ENCODE data around the gene BPI. TPM values are rescaled to one million over a fixed set of nuclear protein-coding genes. Genes with fewer than 3 reads are reported as not detected.

BPI gene
- total RNA-seq, 2 experiments from 2014 or later = not detected

DNA sequence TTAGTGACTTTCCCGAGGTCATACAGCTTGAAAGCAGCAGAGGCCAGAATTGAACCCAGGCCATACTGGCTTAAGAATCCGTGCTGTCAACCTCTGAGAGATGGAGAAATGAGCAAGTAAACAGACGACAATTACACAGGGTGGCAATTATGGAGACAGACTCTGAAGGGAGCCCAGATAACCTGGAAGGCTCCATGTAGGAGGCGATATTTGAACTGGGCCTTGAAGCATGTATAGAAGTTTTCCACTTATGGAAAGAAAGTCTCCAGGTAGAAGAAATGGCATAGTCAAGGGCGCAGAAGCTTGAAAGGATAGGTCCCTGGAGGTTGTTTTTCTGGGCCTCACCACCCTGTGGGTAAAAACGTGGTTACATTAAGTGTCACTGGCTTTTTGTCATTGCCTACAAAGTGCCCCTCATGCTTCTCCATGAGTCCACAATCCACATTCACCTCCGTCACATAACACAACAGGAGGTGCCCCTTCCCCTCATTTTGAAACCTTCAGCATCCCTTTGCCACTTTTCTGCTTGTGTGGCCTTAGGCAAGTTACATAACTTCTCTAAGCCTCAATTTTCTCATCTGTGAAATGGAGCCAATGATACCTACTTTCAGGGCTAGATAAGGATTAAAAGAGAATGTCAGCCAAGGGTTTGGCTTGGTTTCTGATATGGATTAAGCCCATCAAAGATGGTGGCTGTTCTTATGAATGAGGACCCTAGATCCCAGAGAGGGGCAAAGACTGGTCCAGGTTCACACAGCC, 5.9 kb upstream of the BPI start:
- Mint-ChIP-seq H3K9me3 (no peaks in the 10 kb centered on the region), H3K27ac (no peak overlapping the region), H3K4me3 (no peak overlapping the region), H3K4me1 (ENCODE audit: low read depth) (no peaks in the 10 kb centered on the region), H3K36me3 (ENCODE audit: low read depth) (no peaks in the 10 kb centered on the region), H3K27me3 (peaks cover 14% of the 10 kb centered on the region)
- CTCF ChIA-PET = interaction anchor here (0.7 kb wide), 1 partner anchor 77 kb away, joined by 3 read pairs; no protein-coding TSS in a partner anchor
- POLR2A ChIA-PET = no interaction called here
- DNase-seq = no peak
- no peak for TF ChIP-seq CTCF (IDR thresholded peaks at IDR 0.05)
- ATAC-seq = no peak
- intact Hi-C loops (cut with micrococcal nuclease) = no loop called here

DNA sequence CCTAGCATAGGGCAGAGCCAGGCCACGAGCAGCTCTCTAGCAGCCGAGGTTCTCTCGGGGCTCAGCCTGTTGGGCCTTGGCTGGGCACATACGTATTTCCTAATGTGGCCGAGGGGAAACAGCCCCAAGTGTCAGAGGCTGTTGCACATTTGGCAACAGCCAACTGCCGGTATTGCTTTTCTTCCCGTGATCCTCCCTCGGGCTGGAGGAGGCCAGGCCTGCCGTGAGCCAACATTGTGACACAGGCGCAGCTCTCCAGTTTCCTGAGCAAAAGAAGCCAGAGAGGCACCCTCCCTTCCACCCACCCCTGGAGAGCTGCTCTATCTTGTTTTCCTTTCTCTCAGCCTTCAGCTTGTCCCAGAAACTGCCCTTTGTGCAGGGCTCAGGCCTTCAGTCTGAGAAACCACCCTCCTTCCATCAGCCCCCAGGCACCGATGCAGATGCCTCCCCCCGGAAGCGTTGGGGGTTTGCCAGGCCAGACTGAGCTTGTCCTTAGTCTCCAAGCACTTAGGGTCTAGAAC, 5.1 kb upstream of the BPI start:
- POLR2A ChIA-PET = no interaction called here
- no peak for ATAC-seq
- Mint-ChIP-seq H3K27ac (no peak overlapping the region), H3K27me3 (peaks cover 21% of the 10 kb centered on the region), H3K36me3 (ENCODE audit: low read depth) (no peaks in the 10 kb centered on the region), H3K9me3 (no peaks in the 10 kb centered on the region), H3K4me1 (ENCODE audit: low read depth) (peaks cover 2% of the 10 kb centered on the region), H3K4me3 (no peak overlapping the region)
- CTCF ChIA-PET = interaction anchor here (0.7 kb wide), 1 partner anchor 77 kb away, joined by 3 read pairs; no protein-coding TSS in a partner anchor
- TF ChIP-seq CTCF (IDR thresholded peaks at IDR 0.05) = no peak
- intact Hi-C loops (cut with micrococcal nuclease) = no loop called here
- DNase-seq = no peak

DNA sequence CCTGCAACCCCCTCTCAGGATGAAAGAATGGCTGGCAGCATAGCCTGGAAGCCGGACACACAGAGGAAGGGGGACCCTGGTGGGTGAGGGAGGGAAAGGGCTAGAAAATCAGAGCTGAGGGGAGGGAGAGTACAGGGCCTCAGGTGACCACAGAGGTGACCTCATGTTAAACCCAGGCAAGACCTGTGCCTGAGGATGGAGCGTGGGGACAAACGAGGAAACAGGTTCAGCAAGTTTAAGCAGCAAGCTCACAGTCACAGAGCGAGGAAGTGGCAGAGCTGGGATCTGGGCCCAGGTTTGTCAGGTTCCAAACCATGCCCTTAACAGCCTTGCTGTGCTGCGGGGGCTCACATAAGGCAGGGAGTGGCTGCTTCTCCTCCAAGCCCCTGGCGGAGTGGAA, 4.0 kb upstream of the BPI start:
- intact Hi-C loops (cut with micrococcal nuclease) = no loop called here
- H3K4me1 Mint-ChIP-seq (ENCODE audit: low read depth) = peaks cover 10% of the 10 kb centered on the region
- DNase-seq = no peak
- H3K4me3 Mint-ChIP-seq = no peak overlapping the region
- ChIA-PET CTCF (interaction anchor here (0.7 kb wide), 1 partner anchor 38 kb away, joined by 3 read pairs; no protein-coding TSS in a partner anchor), POLR2A (interaction anchor here (0.8 kb wide), 1 partner anchor 8 kb away, joined by 4 read pairs; no protein-coding TSS in a partner anchor)
- no peak overlapping the region for H3K27ac Mint-ChIP-seq
- no peak for ATAC-seq
- TF ChIP-seq CTCF (IDR thresholded peaks at IDR 0.05) = no peak
- H3K36me3 Mint-ChIP-seq (ENCODE audit: low read depth) = no peaks in the 10 kb centered on the region
- peaks cover 32% of the 10 kb centered on the region for H3K27me3 Mint-ChIP-seq
- H3K9me3 Mint-ChIP-seq = no peaks in the 10 kb centered on the region

GRCh38 chr20:38300438-38300837, 3.5 kb upstream of the BPI start:
- no peak for TF ChIP-seq CTCF (IDR thresholded peaks at IDR 0.05)
- DNase-seq = no peak
- POLR2A ChIA-PET = interaction anchor here (0.8 kb wide), 1 partner anchor 8 kb away, joined by 4 read pairs; no protein-coding TSS in a partner anchor
- ATAC-seq = no peak
- Mint-ChIP-seq H3K27me3 (peaks cover 32% of the 10 kb centered on the region), H3K36me3 (ENCODE audit: low read depth) (no peaks in the 10 kb centered on the region), H3K27ac (no peak overlapping the region), H3K9me3 (no peaks in the 10 kb centered on the region), H3K4me1 (ENCODE audit: low read depth) (peaks cover 10% of the 10 kb centered on the region), H3K4me3 (no peak overlapping the region)
- CTCF ChIA-PET = no interaction called here
- intact Hi-C loops (cut with micrococcal nuclease) = no loop called here

DNA sequence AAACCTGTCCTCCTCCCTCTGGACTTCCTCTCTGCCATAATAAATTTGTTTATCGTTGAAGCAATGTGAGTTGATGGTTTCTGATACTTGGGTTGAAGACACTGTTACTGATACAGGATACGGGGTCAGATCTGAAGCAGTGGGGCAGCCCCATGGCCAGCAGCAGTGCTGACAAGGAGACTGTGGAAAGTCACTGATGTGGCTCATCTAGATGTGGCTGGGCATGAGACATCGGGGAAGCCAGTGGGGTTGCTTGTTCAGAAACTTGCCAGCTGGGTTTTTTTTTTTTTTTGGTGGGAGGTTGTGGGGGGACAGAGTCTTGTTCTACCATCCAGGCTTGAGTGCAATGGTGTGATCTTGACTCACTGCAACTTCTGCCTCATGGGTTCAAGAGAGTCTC, 2.6 kb upstream of the BPI start:
- CTCF ChIA-PET = no interaction called here

More for the DNA sequence above, 2.6 kb upstream of the BPI start:
- POLR2A ChIA-PET = no interaction called here
- peaks cover 10% of the 10 kb centered on the region for H3K4me1 Mint-ChIP-seq (ENCODE audit: low read depth)
- intact Hi-C loops (cut with micrococcal nuclease) = no loop called here
- no peak overlapping the region for H3K27ac Mint-ChIP-seq
- H3K27me3 Mint-ChIP-seq = peaks cover 35% of the 10 kb centered on the region
- no peaks in the 10 kb centered on the region for H3K36me3 Mint-ChIP-seq (ENCODE audit: low read depth)
- no peak overlapping the region for H3K4me3 Mint-ChIP-seq
- H3K9me3 Mint-ChIP-seq = no peaks in the 10 kb centered on the region
- DNase-seq (peak; percentile 5), ATAC-seq (no peak)
- no peak for TF ChIP-seq CTCF (IDR thresholded peaks at IDR 0.05)
